ENCODE data around the gene CCNA2. TPM values are rescaled to one million over a fixed set of nuclear protein-coding genes. Genes with fewer than 3 reads are reported as not detected.

CCNA2 gene
- total RNA-seq (2014; rRNA removed; shearing (Covaris generic)): 63.8 and 66.1 TPM in 2 replicates

GRCh38 chr4:121823505-121824170 is at the start of gene CCNA2:
Gene CCNA2, minus strand, starts transcription at chr4:121823883. Its CDS starts 255 bp downstream, at chr4:121823628.

GRCh38 chr4:121869841-121870822 is 46.4 kb upstream of the CCNA2 start, which contains the start of gene BBS7:
Gene BBS7, minus strand, starts transcription at chr4:121870474. Its CDS starts 161 bp downstream, at chr4:121870313.

GRCh38 chr4:121800961-121801714 is 22.5 kb downstream of the CCNA2 start, which contains the start of gene EXOSC9:
Gene EXOSC9, plus strand, starts transcription at chr4:121801323. Its CDS starts 102 bp downstream, at chr4:121801425.

Other genes starting within 250 kb of the CCNA2 start
- gene ANXA5, start 126.9 kb downstream of the CCNA2 start, total RNA-seq (2014; rRNA removed; shearing (Covaris generic)): 225 and 252 TPM in 2 replicates
- gene SMIM43, start 58.7 kb downstream of the CCNA2 start, total RNA-seq (2014; rRNA removed; shearing (Covaris generic)): not detected in 2 replicates
- gene EXOSC9, start 22.6 kb downstream of the CCNA2 start, total RNA-seq (2014; rRNA removed; shearing (Covaris generic)): 52.2 and 55.3 TPM in 2 replicates
- gene BBS7, start 46.6 kb upstream of the CCNA2 start, total RNA-seq (2014; rRNA removed; shearing (Covaris generic)): 9.2 and 10.7 TPM in 2 replicates
- 0.64 and 1.4 TPM in 2 replicates for gene TRPC3, start 128.2 kb upstream of the CCNA2 start, total RNA-seq (2014; rRNA removed; shearing (Covaris generic))